GM19438 (cell line): Measurements from ENCODE around the gene COL19A1.
"Not testable (repeated sequence)": the region's sequence is repeated elsewhere in the genome, so short reads cannot be mapped to it uniquely, and the experiment has no call there.

Experiments
- ATAC-seq: cut with Tn5 transposase; IDR thresholded peaks from one replicate; pipeline ENCODE4 v1.9.1; 2021; ENCODE audit warnings: low read depth; ENCODE audit not compliant: unreplicated experiment

COL19A1 gene

GRCh38 chr6:69953491-69953890 lies 87.1 kb downstream of the COL19A1 start:
- ATAC-seq: no peak

DNA sequence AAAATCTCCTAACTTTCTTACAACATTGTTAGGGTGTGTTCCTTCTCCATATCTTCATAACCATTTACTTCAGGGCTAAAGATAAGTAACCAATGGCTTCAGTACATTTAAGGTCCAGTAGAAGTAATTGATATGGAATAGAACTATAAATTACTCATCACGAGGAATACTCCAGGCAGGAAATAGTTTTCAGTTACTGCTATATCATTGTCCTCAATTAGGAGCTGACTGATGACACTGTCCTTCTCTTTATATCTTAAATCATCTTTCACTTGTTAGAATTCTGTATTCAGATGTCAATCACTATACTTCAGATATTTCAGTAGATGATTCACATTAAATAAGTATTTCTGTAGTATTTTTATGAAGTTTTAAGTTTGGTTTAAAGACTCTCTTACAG lies 88.4 kb downstream of the COL19A1 start:
- no peak for ATAC-seq

GRCh38 chr6:69957985-69958559 lies 91.7 kb downstream of the COL19A1 start:
- no peak for ATAC-seq

DNA sequence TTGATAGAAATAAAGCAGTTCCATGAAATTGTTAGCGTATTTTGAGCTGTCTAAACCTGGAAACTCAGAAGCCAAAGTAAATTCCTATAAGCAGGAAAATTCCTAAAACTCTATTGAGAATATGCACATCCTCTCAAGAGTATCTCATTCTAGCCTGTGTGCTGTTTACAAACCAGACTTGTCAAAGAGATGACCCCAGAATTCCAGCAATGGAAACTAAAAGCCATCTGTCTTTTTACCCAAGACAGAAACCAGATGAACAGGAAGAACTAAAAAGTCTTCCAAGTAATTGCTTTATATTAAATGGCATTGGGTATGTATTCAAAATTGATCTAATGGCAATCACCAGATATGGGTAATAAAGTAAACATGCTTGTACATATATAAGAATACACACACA lies 92.6 kb downstream of the COL19A1 start:
- no peak for ATAC-seq

GRCh38 chr6:69965974-69966373 lies 99.6 kb downstream of the COL19A1 start:
- ATAC-seq: not testable (repeated sequence)

DNA sequence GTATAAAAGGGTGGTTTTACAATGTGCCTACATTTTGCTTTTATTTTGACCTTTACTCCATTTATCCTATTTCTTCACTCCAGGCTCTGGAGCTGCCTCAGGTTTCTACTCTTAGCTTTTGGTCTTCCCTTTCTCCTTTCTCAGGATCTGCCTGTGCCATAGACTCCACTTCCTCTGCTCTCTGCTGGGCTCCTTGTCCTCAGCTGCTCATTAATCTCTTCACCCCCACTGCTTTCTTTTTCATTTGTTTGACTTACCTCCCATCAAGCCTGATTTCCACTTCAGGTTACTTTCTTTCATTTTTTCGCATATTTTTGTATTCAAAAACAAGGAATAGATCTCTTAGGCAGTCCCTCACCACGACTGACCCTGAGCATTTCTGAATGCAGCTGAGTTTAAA lies 106.8 kb downstream of the COL19A1 start:
- ATAC-seq: no peak

DNA sequence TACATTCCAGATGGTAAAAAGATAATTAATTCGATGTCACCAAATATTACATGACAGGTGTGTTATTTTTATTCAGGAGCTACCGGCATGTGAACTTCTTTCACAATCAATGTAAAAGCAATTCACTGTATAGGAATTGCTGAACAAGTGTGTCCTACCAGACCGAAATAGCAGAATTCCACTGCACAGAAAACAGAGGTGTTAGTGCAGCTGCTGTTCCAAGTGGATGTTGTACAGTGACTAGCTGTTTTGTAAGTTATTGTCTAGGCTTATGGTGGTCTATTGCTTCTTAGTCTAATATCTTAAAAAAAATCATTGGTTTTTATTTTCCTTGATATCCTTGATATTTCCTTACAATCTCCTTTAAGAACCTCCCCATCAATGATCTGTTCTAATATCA lies 107.4 kb downstream of the COL19A1 start:
- ATAC-seq: no peak

DNA sequence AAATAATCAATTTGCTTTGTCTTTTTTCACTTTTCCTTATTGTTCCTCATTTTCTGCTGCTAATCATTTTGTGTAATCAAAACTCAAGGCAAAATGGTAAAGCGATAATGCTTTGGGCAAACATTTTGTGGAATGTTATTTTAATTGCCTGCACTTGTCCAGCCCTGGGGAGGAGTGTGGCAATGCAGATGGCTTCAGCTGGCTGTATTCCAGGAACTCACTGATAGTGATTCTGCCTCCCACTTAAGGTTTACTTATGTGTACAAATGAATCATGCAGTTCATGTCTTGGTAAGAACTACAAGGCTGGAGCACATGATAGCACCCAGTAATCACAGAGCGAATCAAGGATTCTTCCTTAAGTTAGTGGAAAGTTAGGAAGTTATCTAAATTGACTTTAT lies 107.8 kb downstream of the COL19A1 start:
- no peak for ATAC-seq

GRCh38 chr6:69976591-69977090 lies 110.3 kb downstream of the COL19A1 start:
- ATAC-seq: no peak

DNA sequence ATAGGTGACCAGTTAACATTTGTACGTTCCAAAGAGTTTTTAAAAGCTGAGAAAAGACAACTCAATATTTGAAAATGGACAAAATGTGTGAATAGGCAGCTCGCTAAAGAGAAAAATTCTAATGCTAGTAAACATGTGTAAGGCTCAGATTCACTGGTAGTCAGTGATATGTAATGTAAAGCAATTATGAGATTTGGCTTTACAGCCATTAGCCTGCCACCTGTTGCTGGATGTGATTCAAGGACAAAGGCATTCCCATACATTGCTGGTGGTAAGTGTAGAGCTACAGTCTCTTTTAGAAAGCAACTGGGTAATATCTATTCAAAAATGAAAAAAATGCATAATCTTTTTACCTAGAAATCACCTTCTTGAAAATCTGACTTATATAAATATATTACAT lies 114.3 kb downstream of the COL19A1 start:
- no peak for ATAC-seq

- ATAC-seq: no peak
Observed at GRCh38 chr6:69984506-69984905, 118.2 kb downstream of the COL19A1 start.

- no peak for ATAC-seq
Observed at GRCh38 chr6:69985180-69985579, 118.8 kb downstream of the COL19A1 start.

DNA sequence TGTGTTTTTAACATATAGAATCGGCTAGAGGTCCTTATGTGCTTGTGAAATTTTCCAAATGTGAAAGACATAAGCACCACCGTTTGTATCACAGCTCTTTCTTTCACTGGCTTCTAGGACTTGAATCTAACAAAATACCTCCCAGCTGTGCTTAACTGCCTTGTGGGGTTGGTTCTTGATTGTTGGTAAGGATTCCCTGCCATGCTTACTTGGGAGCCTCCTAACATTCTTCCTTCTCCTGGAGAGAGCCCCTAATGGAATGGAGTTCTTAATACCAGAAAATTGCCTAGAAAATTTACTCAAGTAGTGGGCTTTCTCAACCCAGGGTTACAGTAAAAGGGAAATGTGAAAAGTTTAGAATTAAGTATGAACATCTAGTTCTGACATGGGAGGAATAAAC lies 121.2 kb downstream of the COL19A1 start:
- no peak for ATAC-seq

DNA sequence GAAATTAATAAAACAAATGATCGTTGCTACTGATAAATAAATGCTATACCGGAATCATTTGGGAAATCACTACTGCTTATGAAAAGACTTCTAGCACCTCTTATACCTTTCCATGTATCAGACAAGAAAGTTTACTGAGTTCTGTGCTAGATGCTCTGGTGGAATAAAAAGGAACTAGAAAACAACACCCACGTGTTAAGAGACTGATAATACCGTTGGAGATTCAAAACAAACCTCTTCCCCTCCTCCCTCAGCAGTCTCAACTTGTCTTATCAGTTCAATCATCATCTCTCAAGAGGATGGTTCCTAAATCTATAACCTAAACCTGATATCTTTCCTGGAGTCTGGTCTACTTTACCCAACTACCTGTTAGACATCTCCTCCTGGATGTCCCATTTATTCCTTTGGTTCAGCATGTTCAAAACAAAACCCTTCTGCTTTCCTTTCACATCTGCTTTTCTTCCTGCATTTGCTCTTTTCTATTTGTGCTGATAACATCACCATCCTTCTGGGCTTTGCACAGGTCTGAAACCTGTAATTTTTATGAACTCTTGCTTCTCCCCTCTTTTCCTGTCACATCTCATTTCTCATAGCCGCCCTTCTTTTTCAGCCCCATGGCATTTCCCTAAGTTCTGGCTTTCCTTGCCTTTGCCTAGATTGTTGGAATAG lies 122.2 kb downstream of the COL19A1 start:
- ATAC-seq: no peak

DNA sequence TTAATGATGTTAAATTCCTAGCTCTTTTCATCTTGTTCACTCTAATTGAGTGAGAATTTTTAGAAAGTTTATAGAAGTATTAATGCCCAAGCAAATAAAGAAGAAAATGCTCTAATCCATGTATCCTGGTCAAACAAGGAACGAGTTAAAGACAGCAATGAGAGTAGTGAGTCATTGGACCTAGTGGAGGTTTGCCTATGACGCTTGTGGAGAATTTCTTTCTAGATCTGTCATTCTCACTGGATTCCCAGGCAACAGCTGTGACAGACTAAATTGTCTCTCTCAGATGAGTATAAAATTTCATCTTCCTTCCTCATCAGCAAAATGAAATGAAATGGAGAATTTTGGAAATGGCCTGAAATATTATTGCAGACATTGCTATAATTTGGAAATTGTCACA lies 127.9 kb downstream of the COL19A1 start:
- ATAC-seq: no peak

GRCh38 chr6:70008189-70008588 lies 141.8 kb downstream of the COL19A1 start:
- no peak for ATAC-seq

- not testable (repeated sequence) for ATAC-seq
Observed at GRCh38 chr6:70010339-70010738, 144.0 kb downstream of the COL19A1 start.

- ATAC-seq: not testable (repeated sequence)
Observed at GRCh38 chr6:70023201-70023600, 156.8 kb downstream of the COL19A1 start.

GRCh38 chr6:70028246-70028645 lies 161.9 kb downstream of the COL19A1 start:
- ATAC-seq: no peak

DNA sequence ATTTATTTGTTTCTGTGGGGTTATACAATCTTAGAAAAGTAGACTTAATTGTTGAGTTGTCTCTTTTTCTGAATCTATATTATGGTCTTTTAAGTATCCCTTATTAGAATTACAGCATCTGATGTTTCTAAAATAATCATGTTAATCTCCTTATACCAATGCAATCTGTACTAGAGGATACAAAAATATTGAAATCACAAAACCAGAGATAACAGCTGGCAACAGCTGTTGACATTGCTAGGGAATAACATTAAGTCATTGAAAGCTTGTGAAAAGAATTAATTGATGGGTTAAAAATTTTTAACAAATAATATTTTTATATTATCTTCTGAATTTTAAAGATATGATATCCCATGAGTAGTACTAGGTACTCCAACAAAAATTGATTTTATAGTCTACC lies 162.6 kb downstream of the COL19A1 start:
- ATAC-seq: no peak

- no peak for ATAC-seq
Observed at GRCh38 chr6:70033781-70034180, 167.4 kb downstream of the COL19A1 start.

- ATAC-seq: no peak
Observed at GRCh38 chr6:70037445-70037844, 171.1 kb downstream of the COL19A1 start.
